Mucosa of descending colon (tissue), 3 donors: ENCODE measurements around the gene TEX264. TPM values are rescaled to one million over a fixed set of nuclear protein-coding genes. Genes with fewer than 3 reads are reported as not detected.

ENCODE experiments used
- ATAC-seq: fragments of 200-7000 bp; cut with Tn5 transposase; one replicate; pipeline ENCODE4 v1.9.1; 2020; ENCODE audit warnings: mild to moderate bottlenecking, moderate library complexity
- DNase-seq, 3 donors: peaks; one replicate each; pipeline ENCODE4 v3.0.0-alpha.2; 2020
- H3K36me3 ChIP-seq: fragments of 200-600 bp; one replicate; pipeline ENCODE4 v1.8.0; 2021; ENCODE audit warnings: low read depth, mild to moderate bottlenecking
- H3K4me1 ChIP-seq: fragments of 200-600 bp; one replicate; pipeline ENCODE4 v1.8.0; 2021; ENCODE audit warnings: low read depth, mild to moderate bottlenecking
- H3K4me3 ChIP-seq: fragments of 200-600 bp; one replicate; pipeline ENCODE4 v1.8.0; 2021; ENCODE audit warnings: mild to moderate bottlenecking
- H3K9me3 ChIP-seq: fragments of 200-600 bp; one replicate; pipeline ENCODE4 v1.8.0; 2021; ENCODE audit warnings: mild to moderate bottlenecking
- CTCF ChIP-seq: fragments of 200-600 bp; IDR thresholded peaks from one replicate; pipeline ENCODE4 v1.8.0; 2022; ENCODE audit warnings: antibody characterized with exemption, mild to moderate bottlenecking
- intact Hi-C, 2 donors: fragments of 100-400 bp; cut with DNase I in 1 of 2; cut with micrococcal nuclease in 1 of 2; formaldehyde crosslinking; loops; one replicate each; pipeline versions ENCODE4 v1.11.0 to v1.11.1; 2022; cut with DNase I, micrococcal nuclease
- total RNA-seq, 3 donors: library from RNA; stranded (reverse); fragmentation: NEBNext Ultra II Directional in 2 of 3; extraction: Animal tissue kit (Norgen Biotek cat#: 25700) in 2 of 3; gene quantifications; one replicate each; pipeline versions ENCODE4 v1.2.1 to v1.2.4, GENCODE V29; 2021 to 2023
- donor health status: DM: no; HTN: no; CAD: no; lungs with moderate emphysema.
- donor health status: DM: no; HTN: no; CAD: no.
- donor health status: DM: no; HTN: yes; CAD: no.

The TEX264 gene
- total RNA-seq, 3 donors from 2014 or later = 53.2 to 73.6 (median 59.1) TPM

GRCh38 chr3:51691949-51692348 lies 20.9 kb downstream of the TEX264 start:
- ATAC-seq (no peak), DNase-seq (no peak)
- Histone ChIP-seq H3K4me3 (no peak overlapping the region), H3K4me1 (no peaks in the 10 kb centered on the region), H3K36me3 (no peaks in the 10 kb centered on the region), H3K9me3 (no peaks in the 10 kb centered on the region)
- no peak for TF ChIP-seq CTCF
- intact Hi-C loops = no loop called here

- intact Hi-C loops = no loop called here
- ATAC-seq = no peak
- H3K36me3 ChIP-seq = no peaks in the 10 kb centered on the region
These were observed 21.9 kb downstream of the TEX264 start for GRCh38 chr3:51692980-51693395.

GRCh38 chr3:51696954-51697353 lies 25.9 kb downstream of the TEX264 start:
- Histone ChIP-seq H3K4me1 (no peaks in the 10 kb centered on the region), H3K4me3 (no peak overlapping the region), H3K36me3 (peaks cover 6% of the 10 kb centered on the region), H3K9me3 (no peaks in the 10 kb centered on the region)
- no peak for DNase-seq
- intact Hi-C loops = no loop called here
- TF ChIP-seq CTCF = no peak
- no peak for ATAC-seq

More at GRCh38 chr3:51692980-51693395, 21.9 kb downstream of the TEX264 start:
- no peak overlapping the region for H3K4me3 ChIP-seq
- no peaks in the 10 kb centered on the region for H3K4me1 ChIP-seq
- no peaks in the 10 kb centered on the region for H3K9me3 ChIP-seq
- TF ChIP-seq CTCF = no peak
- DNase-seq = no peak

- no peak for ATAC-seq
These were observed 27.2 kb downstream of the TEX264 start for GRCh38 chr3:51698209-51698608.

GRCh38 chr3:51700403-51700802 lies 29.4 kb downstream of the TEX264 start:
- H3K4me3 ChIP-seq = no peak overlapping the region
- H3K9me3 ChIP-seq = no peaks in the 10 kb centered on the region
- ATAC-seq (no peak), DNase-seq (no peak)
- peaks cover 6% of the 10 kb centered on the region for H3K36me3 ChIP-seq
- TF ChIP-seq CTCF = no peak
- H3K4me1 ChIP-seq = no peaks in the 10 kb centered on the region
- intact Hi-C loops = no loop called here

More at GRCh38 chr3:51698209-51698608, 27.2 kb downstream of the TEX264 start:
- intact Hi-C loops = no loop called here
- Histone ChIP-seq H3K4me3 (no peak overlapping the region), H3K9me3 (no peaks in the 10 kb centered on the region), H3K36me3 (peaks cover 6% of the 10 kb centered on the region), H3K4me1 (no peaks in the 10 kb centered on the region)
- no peak for DNase-seq
- TF ChIP-seq CTCF = no peak

GRCh38 chr3:51702156-51702555 lies 31.1 kb downstream of the TEX264 start:
- Histone ChIP-seq H3K36me3 (peaks cover 6% of the 10 kb centered on the region), H3K4me1 (no peaks in the 10 kb centered on the region), H3K4me3 (no peak overlapping the region), H3K9me3 (no peaks in the 10 kb centered on the region)
- no peak for ATAC-seq
- no peak for TF ChIP-seq CTCF
- DNase-seq = peak in 1 of 3 donors; percentile 11
- intact Hi-C loops = no loop called here
